HG03521 (cell line): ENCODE data around the gene ACSM3.
A peak's percentile ranks its signal among the peaks of the same experiment; 100 is the strongest.
"Not testable (repeated sequence)": the region's sequence is repeated elsewhere in the genome, so short reads cannot be mapped to it uniquely, and the experiment has no call there.

ENCODE experiments used
- ATAC-seq: cut with Tn5 transposase; IDR thresholded peaks from one replicate; pipeline ENCODE4 v1.9.1; 2021; ENCODE audit warnings: mild to moderate bottlenecking, moderate library complexity; ENCODE audit not compliant: unreplicated experiment

ACSM3 gene

DNA sequence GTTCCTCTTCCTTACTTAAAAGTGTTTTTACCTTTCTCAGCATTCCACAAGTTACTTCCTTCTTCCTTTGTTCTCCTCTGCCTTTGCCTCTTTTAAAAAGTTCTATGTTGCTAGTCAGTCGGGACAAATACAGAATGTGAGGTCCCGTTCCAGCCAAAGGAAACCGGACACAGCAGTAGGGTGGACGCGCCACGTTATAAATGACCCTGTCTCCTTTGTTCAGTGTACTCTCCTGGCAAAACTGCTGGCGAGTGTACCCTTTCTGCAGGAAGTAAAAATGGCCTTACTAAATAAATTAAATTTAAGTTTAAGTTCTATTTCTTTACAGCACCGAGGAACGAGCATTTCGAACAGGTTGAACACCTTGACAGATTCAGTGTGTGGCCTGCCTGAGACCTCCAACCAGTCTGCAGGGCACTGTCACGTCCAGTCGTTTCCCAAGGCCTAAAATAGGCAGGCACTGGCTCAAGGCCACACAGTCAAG lies 41.9 kb downstream of the ACSM3 start:
- ATAC-seq: not testable (repeated sequence)

- peak; percentile 62 for ATAC-seq
Observed at GRCh38 chr16:20806168-20807050, 42.6 kb downstream of the ACSM3 start, which contains the start of the genes ERI2 and REXO5. ERI2 (minus strand) TSS chr16:20806472; CDS start chr16:20806430, 42 bp downstream. REXO5 (plus strand) TSS chr16:20806527; CDS start chr16:20806954, 427 bp downstream.

DNA sequence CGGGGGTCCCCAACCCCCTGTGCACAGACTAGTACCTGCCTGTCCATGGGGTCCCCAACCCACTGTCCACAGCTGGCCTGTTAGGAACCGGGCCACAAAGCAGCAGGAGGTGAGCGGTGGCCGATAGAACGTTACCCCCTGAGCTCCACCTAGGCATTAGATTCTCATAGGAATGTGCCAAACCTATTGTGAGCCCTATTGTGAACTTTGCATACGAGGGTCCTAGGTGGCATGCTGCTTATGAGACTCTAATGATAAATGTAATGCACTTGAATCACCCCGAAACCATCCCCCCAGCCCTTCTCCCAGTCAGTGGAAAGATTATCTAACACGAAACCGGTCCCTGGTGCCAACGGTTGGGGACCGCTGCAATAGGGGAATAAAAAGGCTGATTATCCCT lies 44.0 kb downstream of the ACSM3 start:
- ATAC-seq: no peak

- ATAC-seq: no peak
Observed at GRCh38 chr16:20811889-20812439, 48.1 kb downstream of the ACSM3 start.

DNA sequence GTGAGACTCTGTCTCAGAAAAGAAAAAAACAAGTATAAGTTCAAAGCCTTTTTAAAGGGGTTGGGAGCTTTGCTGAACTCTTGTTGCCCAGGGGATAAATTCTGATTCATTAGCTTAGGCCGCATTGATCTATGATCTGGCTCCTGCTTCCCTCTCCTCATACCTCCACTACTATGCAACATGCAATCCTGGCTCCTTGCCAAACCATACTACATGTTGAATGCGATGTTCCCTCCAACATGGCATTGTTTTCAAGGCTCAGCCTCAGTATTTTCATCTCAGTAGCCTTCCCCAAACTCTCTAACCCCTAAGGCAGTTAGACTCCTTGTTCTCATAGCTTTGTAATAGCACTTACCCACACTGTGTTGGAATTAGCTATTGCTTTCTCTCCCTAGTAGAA lies 48.7 kb downstream of the ACSM3 start:
- no peak for ATAC-seq

GRCh38 chr16:20814784-20815183 lies 51.0 kb downstream of the ACSM3 start:
- ATAC-seq: no peak

DNA sequence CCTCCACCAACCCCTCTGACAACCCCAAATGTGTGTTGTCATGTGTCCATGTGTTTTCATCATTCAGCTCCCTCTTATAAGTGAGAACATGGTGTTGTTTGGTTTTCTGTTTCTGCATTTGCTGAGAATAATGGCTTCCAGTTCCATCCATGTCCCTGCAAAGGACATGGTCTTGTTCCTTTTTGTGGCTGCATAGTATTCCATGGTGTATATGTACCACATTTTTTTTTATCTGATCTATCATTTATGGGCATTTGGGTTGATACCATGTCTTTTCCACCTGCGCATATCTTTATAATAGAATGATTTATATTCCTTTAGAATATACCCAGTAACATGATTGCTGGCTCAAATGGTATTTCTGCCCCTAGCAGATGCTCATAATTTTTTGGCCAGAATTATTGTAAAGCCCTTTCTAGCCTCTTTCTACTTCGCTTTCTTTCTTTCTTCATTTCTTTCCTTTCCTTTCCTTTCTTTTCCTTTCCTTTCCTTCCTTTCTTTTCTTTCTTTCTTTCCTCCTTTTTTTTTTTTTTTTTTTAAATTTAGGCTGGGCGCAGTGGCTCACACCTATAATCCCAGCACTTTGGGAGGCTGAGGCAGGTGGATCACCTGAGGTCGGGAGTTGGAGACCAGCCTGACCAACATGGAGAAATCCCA lies 55.2 kb downstream of the ACSM3 start:
- ATAC-seq: no peak

GRCh38 chr16:20821682-20822081 lies 57.9 kb downstream of the ACSM3 start:
- ATAC-seq: no peak

- no peak for ATAC-seq
Observed at GRCh38 chr16:20822521-20823325, 58.9 kb downstream of the ACSM3 start.

GRCh38 chr16:20826039-20826566 lies 62.3 kb downstream of the ACSM3 start:
- no peak for ATAC-seq

- ATAC-seq: no peak
Observed at GRCh38 chr16:20829536-20829935, 65.7 kb downstream of the ACSM3 start.

DNA sequence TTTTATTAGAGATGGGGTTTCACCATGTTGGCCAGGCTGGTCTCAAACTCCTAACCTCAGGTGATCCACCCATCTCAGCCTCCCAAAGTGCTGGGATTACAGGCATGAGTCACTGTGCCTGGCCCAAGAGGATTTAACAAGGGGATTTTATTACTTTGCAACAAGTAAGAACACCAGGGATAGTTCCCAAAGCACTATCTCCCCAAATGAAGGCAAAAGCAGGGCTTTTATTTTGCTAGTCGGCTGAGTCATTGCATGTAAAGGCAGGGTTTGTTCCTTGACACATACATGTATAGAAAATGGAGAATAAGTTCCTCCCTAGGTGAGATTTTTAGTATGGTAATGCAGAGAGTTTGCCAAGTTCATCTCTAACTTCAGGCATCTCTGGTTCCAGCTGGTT lies 66.6 kb downstream of the ACSM3 start:
- ATAC-seq: no peak

DNA sequence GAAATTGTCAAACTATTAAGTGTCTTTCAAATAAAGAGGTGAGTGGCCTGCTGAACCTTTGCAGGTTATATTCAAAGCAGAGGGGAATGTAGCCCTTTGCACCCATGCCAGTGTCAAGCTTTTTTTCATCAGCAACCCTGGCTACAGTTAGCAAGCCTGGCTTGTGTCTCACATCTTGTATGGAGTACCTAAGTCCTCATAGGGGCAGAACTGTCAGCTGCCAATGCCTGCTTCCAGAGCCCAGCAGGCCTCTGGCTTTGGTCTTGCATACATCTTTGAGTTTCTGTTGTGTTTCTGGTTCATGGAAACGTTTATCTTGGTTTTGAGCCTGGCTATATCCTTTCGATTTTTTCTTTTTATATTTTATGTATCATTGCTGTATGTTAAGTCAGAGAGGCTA lies 69.3 kb downstream of the ACSM3 start:
- ATAC-seq: no peak

- no peak for ATAC-seq
Observed at GRCh38 chr16:20838240-20838639, 74.4 kb downstream of the ACSM3 start.

- ATAC-seq: no peak
Observed at GRCh38 chr16:20839504-20839903, 75.7 kb downstream of the ACSM3 start.

GRCh38 chr16:20844054-20844453 lies 80.2 kb downstream of the ACSM3 start:
- ATAC-seq: no peak

GRCh38 chr16:20844588-20844987 lies 80.8 kb downstream of the ACSM3 start:
- ATAC-seq: no peak

GRCh38 chr16:20846030-20846429 lies 82.2 kb downstream of the ACSM3 start:
- no peak for ATAC-seq

DNA sequence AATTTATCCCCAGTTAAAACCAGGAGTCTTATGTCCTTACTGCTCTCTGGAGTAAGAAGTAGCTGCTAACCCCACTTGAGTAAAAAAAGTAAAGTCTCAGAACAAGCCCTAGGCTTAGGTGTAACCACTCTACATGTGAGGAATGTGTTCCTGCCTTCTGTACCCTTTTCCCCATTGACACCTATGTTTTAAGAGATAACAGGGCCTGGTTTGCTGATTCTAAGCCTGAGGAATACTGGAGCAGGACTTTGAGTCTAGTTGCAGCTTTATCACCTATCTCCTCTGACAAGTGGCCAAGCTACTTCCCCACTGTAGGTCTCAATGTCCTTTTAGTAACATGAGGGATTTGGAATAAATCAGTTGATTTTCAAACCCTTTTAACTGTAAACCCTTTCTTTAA lies 82.7 kb downstream of the ACSM3 start:
- ATAC-seq: no peak
